NCI-H460 (cell line): Measurements from ENCODE around the gene NTSR1. TPM values are rescaled to one million over a fixed set of nuclear protein-coding genes. Genes with fewer than 3 reads are reported as not detected.

Source experiments
- DNase-seq: peaks from one replicate; pipeline ENCODE4 v3.0.0-alpha.2; 2016; ENCODE audit warnings: low read depth; ENCODE audit errors: extremely low read depth
- total RNA-seq: library from RNA; depleted of rRNA; stranded (reverse); fragments of >200 nt; shearing (Covaris generic); gene quantifications from 2 replicates; pipeline ENCODE4 v1.2.3, GENCODE V29; 2014

The NTSR1 gene
- total RNA-seq, 1 experiment from 2014 or later = 19.3 TPM

- DNase-seq = no peak
These were observed 70.7 kb downstream of the NTSR1 start for GRCh38 chr20:62779417-62779685.

GRCh38 chr20:62780204-62780603 lies 71.6 kb downstream of the NTSR1 start:
- DNase-seq = no peak

- DNase-seq = no peak
These were observed 72.1 kb downstream of the NTSR1 start for GRCh38 chr20:62780696-62781095.

GRCh38 chr20:62782149-62782892 lies 73.7 kb downstream of the NTSR1 start:
- DNase-seq = no peak

- no peak for DNase-seq
These were observed 74.2 kb downstream of the NTSR1 start for GRCh38 chr20:62782893-62783278.

GRCh38 chr20:62784497-62784896 lies 75.9 kb downstream of the NTSR1 start:
- DNase-seq = no peak

- DNase-seq = no peak
These were observed 76.8 kb downstream of the NTSR1 start for GRCh38 chr20:62785393-62785792.

- no peak for DNase-seq
These were observed 77.5 kb downstream of the NTSR1 start for GRCh38 chr20:62786157-62786556.

- no peak for DNase-seq
These were observed 78.7 kb downstream of the NTSR1 start for GRCh38 chr20:62787321-62787720.

- no peak for DNase-seq
These were observed 79.2 kb downstream of the NTSR1 start for GRCh38 chr20:62787866-62788265.

GRCh38 chr20:62788607-62789006 lies 80.0 kb downstream of the NTSR1 start:
- DNase-seq = no peak

GRCh38 chr20:62790075-62790474 lies 81.4 kb downstream of the NTSR1 start:
- DNase-seq = no peak

GRCh38 chr20:62791301-62792181 lies 82.9 kb downstream of the NTSR1 start:
- peak; percentile 93 for DNase-seq

- no peak for DNase-seq
These were observed 83.7 kb downstream of the NTSR1 start for GRCh38 chr20:62792182-62792939.

GRCh38 chr20:62792940-62793756 lies 84.5 kb downstream of the NTSR1 start:
- no peak for DNase-seq

- DNase-seq = no peak
These were observed 85.0 kb downstream of the NTSR1 start for GRCh38 chr20:62793757-62794006.

- DNase-seq = peak; percentile 95
These were observed 85.5 kb downstream of the NTSR1 start for GRCh38 chr20:62794007-62794724.

GRCh38 chr20:62795023-62795761 lies 86.6 kb downstream of the NTSR1 start:
- no peak for DNase-seq

GRCh38 chr20:62796699-62797491 lies 88.3 kb downstream of the NTSR1 start:
- DNase-seq = no peak
